HG02973 (cell line): ENCODE measurements around the gene PPIG.
"Not testable (repeated sequence)": the region's sequence is repeated elsewhere in the genome, so short reads cannot be mapped to it uniquely, and the experiment has no call there.

Source experiments
- ATAC-seq: cut with Tn5 transposase; IDR thresholded peaks from one replicate; pipeline ENCODE4 v1.9.1; 2021; ENCODE audit warnings: moderate library complexity; ENCODE audit not compliant: unreplicated experiment

PPIG gene

GRCh38 chr2:169585673-169586072, 1.5 kb downstream of the PPIG start:
- no peak for ATAC-seq

DNA sequence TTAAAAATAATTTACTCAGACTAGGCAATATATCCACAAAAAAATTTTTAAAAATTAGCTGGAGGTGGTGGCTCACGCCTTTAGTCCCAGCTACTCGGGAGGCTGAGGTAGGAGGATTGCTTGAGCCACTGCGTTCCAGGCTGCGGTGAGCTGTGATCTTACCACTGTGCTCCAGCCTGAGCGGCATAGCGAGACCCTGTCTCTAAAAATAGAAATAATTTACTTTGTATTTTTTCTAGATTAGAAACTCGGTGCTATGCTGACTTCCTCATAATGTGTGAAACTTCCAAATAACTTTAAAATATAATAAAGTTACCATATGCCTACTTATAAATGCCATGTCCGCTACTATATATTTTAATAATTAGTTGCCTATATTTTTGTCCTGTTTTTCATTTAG, 6.7 kb downstream of the PPIG start:
- no peak for ATAC-seq

- ATAC-seq, result not testable (repeated sequence)
These were observed 12.4 kb downstream of the PPIG start for GRCh38 chr2:169596546-169596945.

- no peak for ATAC-seq
These were observed 14.8 kb downstream of the PPIG start for GRCh38 chr2:169598982-169599381.

- no peak for ATAC-seq
These were observed 15.4 kb downstream of the PPIG start for GRCh38 chr2:169599568-169599967.

- ATAC-seq, result no peak
These were observed 25.1 kb downstream of the PPIG start for GRCh38 chr2:169609264-169609663.

- no peak for ATAC-seq
These were observed 29.7 kb downstream of the PPIG start for GRCh38 chr2:169613876-169614275.

DNA sequence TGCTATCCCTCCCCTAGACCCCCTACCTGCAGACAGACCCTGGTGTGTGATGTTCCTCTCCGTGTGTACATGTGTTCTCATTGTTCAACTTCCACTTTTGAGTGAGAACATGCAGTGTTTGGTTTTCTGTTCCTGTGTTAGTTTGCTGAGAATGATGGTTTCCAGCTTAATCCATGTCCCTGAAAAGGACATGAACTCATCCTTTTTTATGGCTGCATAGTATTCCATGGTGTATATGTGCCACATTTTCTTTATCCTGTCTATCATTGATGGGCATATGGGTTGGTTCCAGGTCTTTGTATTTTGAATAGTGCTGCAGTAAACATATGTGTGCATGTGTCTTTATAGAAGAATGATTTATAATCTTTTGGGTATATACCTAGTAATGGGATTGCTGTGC, 31.8 kb downstream of the PPIG start:
- not testable (repeated sequence) for ATAC-seq

DNA sequence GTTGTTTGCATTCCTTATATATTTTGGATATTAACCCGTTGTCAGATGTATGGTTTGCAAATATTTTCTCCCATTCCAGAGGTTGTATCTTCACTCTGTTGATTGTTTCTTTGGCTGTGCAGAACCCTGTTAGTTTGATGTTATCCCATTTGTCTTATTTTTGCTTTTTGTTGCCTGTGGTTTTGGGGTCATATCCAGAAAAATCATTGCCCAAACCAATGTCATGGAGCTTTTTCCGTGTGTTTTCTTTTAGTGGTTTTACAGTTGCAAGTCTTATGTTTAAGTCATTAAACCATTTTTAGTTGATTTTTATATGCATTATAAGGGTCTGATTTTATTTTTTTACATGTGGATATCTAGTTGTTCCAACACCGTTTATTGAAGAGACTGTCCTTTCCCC, 35.8 kb downstream of the PPIG start:
- ATAC-seq, result no peak

DNA sequence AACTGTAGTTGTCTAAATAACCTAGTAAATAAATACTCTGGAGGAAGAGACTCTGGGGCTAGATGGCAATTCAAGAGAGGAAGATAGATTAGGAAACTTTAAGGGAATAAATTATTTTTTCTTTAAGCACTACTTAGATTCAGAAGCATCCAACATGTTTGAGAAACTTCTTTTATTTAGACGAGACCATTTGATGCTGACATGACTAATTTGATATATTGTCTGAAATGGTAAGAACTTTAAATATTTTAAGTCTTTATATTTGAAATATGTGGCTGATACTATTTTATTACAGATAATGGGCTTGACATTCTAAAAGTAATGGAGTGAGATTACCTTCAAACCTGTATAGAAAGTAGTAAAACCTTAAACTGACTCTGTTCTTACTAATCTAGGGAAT, 36.4 kb downstream of the PPIG start:
- ATAC-seq, result no peak

GRCh38 chr2:169623235-169623634, 39.1 kb downstream of the PPIG start:
- ATAC-seq, result no peak

GRCh38 chr2:169625781-169626180, 41.6 kb downstream of the PPIG start:
- ATAC-seq, result no peak

GRCh38 chr2:169636440-169637097, 52.4 kb downstream of the PPIG start:
- ATAC-seq, result no peak

DNA sequence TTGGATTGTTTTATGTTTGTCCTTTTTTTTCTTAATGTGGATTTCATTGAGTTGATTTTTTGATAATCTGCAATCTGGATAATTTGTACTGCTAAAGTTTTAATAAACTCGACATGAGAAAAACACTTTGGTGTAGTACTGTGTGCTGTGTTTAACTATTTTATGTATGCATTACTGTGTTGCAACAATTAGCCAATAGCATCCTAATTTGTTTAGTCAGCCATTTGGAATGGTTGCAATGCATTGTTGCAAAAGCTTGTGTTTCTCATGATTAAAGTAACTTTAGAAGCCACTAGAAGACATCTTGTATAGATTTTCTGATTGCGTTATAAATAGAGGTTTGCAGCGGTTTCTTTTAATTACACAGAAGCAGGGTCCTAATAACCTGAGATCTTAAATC, 53.5 kb downstream of the PPIG start:
- no peak for ATAC-seq

- ATAC-seq, result no peak
These were observed 56.0 kb downstream of the PPIG start for GRCh38 chr2:169640104-169640503.

GRCh38 chr2:169641464-169641863, 57.3 kb downstream of the PPIG start:
- ATAC-seq, result no peak

DNA sequence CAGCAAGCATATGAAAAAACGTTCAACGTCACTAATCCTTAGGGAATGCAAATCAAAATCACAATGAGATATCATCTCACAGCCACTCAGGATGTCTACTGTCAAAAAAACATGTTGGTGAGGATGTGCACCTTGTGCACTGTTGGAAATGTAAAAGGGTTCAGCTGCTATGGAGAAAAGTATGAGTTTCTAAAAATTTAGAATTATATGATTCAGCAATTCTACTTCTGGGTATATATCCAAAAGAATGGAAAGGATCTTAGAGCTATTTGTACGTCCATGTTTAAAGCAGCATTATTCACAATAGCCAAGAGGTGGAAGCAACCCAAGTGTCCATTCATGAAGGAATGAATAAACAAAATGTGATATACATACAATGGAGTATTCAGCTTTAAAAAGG, 60.0 kb downstream of the PPIG start:
- ATAC-seq, result no peak

DNA sequence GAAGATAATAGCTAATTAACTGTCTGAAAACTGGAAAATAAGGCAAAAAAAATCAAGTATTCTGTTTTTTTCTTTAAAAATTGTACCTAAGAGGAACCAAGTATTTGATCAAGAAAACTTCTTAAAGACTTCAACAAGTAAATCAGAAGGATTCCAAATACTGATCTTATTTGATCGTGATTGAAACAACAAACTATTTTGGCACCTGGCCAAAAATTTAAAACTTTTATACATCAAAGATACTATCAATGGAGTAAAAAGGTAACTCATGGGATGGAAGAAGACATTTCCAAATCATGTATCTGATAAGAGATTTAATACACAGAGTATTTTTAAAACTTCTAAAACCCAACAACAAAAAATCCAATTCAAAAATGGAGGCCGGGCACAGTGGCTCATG, 63.3 kb downstream of the PPIG start:
- no peak for ATAC-seq

DNA sequence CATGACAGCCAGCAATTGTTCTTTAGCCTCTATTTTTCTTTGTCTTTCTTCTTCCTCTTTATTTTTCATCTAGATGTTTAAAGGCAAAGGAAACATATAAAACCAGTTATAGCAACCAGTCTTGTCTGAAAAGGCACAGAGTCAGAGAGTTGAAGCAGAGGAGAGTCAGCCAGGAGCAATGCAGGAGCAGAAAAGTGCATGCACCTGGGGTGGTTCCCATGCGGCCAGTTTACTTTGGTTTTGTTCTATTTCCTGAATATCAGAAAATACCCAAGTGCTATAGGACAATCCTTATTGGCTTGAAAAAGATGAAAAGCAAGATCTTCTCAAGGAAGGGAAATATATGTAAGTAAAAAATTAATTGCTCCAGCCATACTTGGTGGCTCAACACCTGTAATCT, 65.1 kb downstream of the PPIG start:
- no peak for ATAC-seq

GRCh38 chr2:169653636-169654035, 69.5 kb downstream of the PPIG start:
- no peak for ATAC-seq

DNA sequence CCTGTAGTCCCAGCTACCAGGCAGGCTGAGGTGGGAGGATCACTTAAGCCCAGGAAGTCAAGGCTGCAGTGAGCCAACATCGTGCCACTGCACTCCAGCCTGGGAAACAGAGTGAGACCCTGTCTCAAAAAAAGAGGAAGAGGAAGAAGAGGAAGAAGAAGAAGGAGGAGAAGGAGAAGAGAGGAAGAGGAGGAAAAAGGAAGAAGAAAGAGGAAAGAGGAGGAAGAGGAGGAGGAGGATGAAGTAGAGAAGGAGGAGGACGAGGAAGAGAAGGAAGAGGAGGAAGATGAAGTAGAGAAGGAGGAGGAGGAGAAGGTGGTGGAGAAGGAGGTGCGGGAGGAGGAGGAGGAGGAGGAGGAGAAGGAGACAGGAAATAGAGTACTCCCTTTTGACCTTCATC, 72.0 kb downstream of the PPIG start:
- no peak for ATAC-seq

DNA sequence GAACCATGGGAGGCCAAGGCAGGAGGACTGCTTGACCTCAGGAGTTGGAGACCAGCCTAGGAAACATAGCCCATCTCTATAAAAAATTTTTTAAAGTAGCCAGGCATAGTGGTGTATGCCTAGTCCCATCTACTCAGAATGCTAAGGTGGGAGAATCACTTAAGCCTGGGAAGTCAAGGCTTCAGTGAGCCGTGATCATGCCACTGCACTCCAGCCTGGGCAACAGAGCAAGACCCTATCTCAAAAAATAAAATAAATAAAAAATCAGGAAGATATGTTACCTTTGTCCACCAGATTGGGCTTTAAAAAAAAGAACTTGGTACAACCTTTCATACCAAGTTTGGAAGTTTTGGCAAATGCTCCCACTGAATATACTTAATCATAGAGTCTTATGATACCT, 74.7 kb downstream of the PPIG start:
- no peak for ATAC-seq

DNA sequence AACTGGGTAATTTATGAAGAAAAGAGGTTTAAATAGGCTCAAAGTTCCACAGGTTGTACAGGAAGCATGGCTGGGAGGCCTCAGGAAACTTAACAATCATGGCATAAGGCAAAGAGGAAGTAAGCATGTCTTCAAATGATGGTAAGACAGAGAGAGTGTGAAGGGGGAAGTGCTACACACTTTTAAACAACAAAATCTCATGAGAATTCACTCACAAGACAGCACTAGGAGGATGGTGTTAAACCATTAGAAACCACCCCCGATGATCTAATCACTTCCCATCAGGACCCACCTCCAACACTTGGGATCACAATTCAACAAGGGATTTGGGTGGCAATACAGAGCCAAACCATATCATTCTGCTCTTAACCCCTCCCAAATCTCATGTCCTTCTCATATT, 75.2 kb downstream of the PPIG start:
- ATAC-seq, result no peak
